GM18519 (cell line): ENCODE data around the gene HK3.

Experiments
- ATAC-seq: cut with Tn5 transposase; IDR thresholded peaks from one replicate; pipeline ENCODE4 v1.9.1; 2021; ENCODE audit warnings: mild to moderate bottlenecking, moderate library complexity; ENCODE audit not compliant: unreplicated experiment, low FRiP score

Gene HK3

GRCh38 chr5:176853151-176853778, 45.9 kb downstream of the HK3 start:
- ATAC-seq = no peak

GRCh38 chr5:176851871-176852658, 47.1 kb downstream of the HK3 start:
- ATAC-seq = no peak

- ATAC-seq = no peak
These were observed 47.8 kb downstream of the HK3 start for GRCh38 chr5:176851380-176851779.

- no peak for ATAC-seq
These were observed 48.5 kb downstream of the HK3 start for GRCh38 chr5:176850371-176851245.

GRCh38 chr5:176849611-176850227, 49.4 kb downstream of the HK3 start:
- ATAC-seq = no peak

GRCh38 chr5:176848651-176849050, 50.5 kb downstream of the HK3 start:
- no peak for ATAC-seq

- no peak for ATAC-seq
These were observed 51.3 kb downstream of the HK3 start for GRCh38 chr5:176847726-176848290.

- ATAC-seq = no peak
These were observed 52.0 kb downstream of the HK3 start for GRCh38 chr5:176847148-176847547.

GRCh38 chr5:176846335-176847140, 52.6 kb downstream of the HK3 start:
- no peak for ATAC-seq

GRCh38 chr5:176845392-176845713, 53.8 kb downstream of the HK3 start:
- no peak for ATAC-seq

GRCh38 chr5:176844706-176845391, 54.3 kb downstream of the HK3 start:
- no peak for ATAC-seq

- no peak for ATAC-seq
These were observed 54.9 kb downstream of the HK3 start for GRCh38 chr5:176844281-176844680.

GRCh38 chr5:176843673-176844072, 55.5 kb downstream of the HK3 start:
- ATAC-seq = no peak

GRCh38 chr5:176837707-176838115, 61.4 kb downstream of the HK3 start:
- no peak for ATAC-seq

- no peak for ATAC-seq
These were observed 62.1 kb downstream of the HK3 start for GRCh38 chr5:176836811-176837706.

- no peak for ATAC-seq
These were observed 63.2 kb downstream of the HK3 start for GRCh38 chr5:176835918-176836317.

GRCh38 chr5:176833286-176833685, 65.9 kb downstream of the HK3 start:
- ATAC-seq = no peak

- ATAC-seq = no peak
These were observed 67.0 kb downstream of the HK3 start for GRCh38 chr5:176832162-176832561.
